ENCODE measurements around the gene KIF22. TPM values are rescaled to one million over a fixed set of nuclear protein-coding genes. Genes with fewer than 3 reads are reported as not detected.

KIF22 gene
- total and polyA plus RNA-seq, 9 of the 15 experiments (the other 6 are each of a cell fraction or from before 2014, with no cell fraction given) = 8.7 to 232 (median 131) TPM

- TF ChIP-seq REST (IDR thresholded peaks at IDR 0.05; ENCODE audit: borderline replicate concordance) (peak; percentile 34; the same call in 1 of the 2 replicates), REST (CRISPR knock-in tag; IDR thresholded peaks at IDR 0.05; ENCODE audit: low read depth) (no peak; the same call in 1 of the 2 replicates), ZNF174 (CRISPR knock-in tag; IDR thresholded peaks at IDR 0.05) (0 out of 2 replicates have a peak, but pooled peaks have one; percentile 58), CHD4 (IDR thresholded peaks at IDR 0.05; ENCODE audit: insufficient read depth, insufficient replicate concordance, low read depth, low read length, poor library complexity, severe bottlenecking) (no peak), XRCC5 (IDR thresholded peaks at IDR 0.05; ENCODE audit: low read depth, low read length) (peak; percentile 90), ZNF707 (CRISPR knock-in tag; conservative IDR thresholded peaks at IDR 0.05) (no peak), ERF (CRISPR knock-in tag; IDR thresholded peaks at IDR 0.05) (peak; percentile 35; the same call in 1 of the 2 replicates), SREBF2 (CRISPR knock-in tag; IDR thresholded peaks at IDR 0.05) (no peak), NCOR1 (IDR thresholded peaks at IDR 0.05) (peak; percentile 69), TEAD2 (tag; IDR thresholded peaks at IDR 0.05) (no peak), MAFG (tag; conservative IDR thresholded peaks at IDR 0.05) (no peak), ZBTB34 (CRISPR knock-in tag; IDR thresholded peaks at IDR 0.05) (no peak), SMARCB1 (IDR thresholded peaks at IDR 0.05; ENCODE audit: insufficient read length, low read depth) (no peak), FOXJ2 (tag; IDR thresholded peaks at IDR 0.05) (no peak)
These were observed at the start of gene KIF22 (continued) for GRCh38 chr16:29790183-29790948.

Data from K562 (cell line).